Panc1 (cell line): ENCODE data around the gene SDK1.

Source experiments
- POLR2AphosphoS5 ChIP-seq: IDR thresholded peaks from 2 replicates; pipeline ENCODE4 v1.6.1; 2012; ENCODE audit warnings: mild to moderate bottlenecking, low read depth, low read length, moderate library complexity
- REST ChIP-seq, 2 experiments: IDR thresholded peaks; 2 replicates each; pipeline ENCODE4 v1.6.1; 2011 to 2012; ENCODE audit warnings: low read depth in 2 of 2, control low read depth in 1 of 2, low read length in 1 of 2, mild to moderate bottlenecking in 1 of 2, moderate library complexity in 1 of 2; ENCODE audit not compliant: insufficient read depth in 1 of 2
- SIN3A ChIP-seq: IDR thresholded peaks from 2 replicates; pipeline ENCODE4 v1.6.1; 2012; ENCODE audit warnings: low read depth, mild to moderate bottlenecking, low read length, moderate library complexity, borderline replicate concordance; ENCODE audit not compliant: insufficient read depth
- TCF7L2 ChIP-seq: IDR thresholded peaks from 2 replicates; pipeline ENCODE4 v1.6.1; 2011; ENCODE audit warnings: mild to moderate bottlenecking, low read depth, low read length, inconsistent platforms
- TF ChIP-seq, protein P1 (sequence below): fragments of 450-650 bp; IDR thresholded peaks from 2 replicates; pipeline ENCODE4 v1.5.1; 2017; ENCODE audit warnings: mild to moderate bottlenecking

DNA sequence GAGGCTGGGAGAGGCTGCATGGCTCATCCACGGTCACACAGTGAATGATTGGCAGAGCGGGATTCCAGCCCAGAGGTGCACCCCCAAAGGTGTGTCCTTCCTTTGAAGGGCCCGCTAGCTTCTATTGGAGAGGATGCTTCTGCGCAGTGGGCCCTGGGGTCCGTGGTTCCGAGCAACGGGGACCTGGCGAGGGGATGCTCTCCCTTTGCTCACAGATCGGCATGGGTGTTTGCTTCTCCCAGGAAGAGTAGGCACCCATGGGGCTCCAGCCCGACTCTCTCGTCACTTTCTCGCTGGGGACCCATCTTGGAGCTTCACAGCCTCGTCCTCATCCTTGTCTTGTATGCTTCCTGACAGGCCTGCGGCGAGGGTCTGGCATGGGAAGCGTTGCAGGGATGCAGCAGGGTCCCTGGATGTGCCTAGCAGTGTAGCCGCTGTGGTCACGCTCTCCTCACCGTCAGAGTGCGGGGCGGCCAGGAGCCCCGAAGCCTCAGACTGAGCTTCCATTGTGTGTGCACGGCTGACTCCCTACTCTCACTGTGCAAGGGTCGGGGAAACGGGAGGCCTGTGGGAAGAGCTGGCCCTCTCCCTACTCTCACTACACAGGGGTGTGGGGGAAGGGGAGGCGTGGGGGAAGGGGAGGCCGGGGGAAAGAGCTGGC lies 842.6 kb downstream of the SDK1 start:
- TF ChIP-seq, protein P1, sequence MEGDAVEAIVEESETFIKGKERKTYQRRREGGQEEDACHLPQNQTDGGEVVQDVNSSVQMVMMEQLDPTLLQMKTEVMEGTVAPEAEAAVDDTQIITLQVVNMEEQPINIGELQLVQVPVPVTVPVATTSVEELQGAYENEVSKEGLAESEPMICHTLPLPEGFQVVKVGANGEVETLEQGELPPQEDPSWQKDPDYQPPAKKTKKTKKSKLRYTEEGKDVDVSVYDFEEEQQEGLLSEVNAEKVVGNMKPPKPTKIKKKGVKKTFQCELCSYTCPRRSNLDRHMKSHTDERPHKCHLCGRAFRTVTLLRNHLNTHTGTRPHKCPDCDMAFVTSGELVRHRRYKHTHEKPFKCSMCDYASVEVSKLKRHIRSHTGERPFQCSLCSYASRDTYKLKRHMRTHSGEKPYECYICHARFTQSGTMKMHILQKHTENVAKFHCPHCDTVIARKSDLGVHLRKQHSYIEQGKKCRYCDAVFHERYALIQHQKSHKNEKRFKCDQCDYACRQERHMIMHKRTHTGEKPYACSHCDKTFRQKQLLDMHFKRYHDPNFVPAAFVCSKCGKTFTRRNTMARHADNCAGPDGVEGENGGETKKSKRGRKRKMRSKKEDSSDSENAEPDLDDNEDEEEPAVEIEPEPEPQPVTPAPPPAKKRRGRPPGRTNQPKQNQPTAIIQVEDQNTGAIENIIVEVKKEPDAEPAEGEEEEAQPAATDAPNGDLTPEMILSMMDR = no peak
- TF ChIP-seq REST (IDR thresholded peaks at IDR 0.05; ENCODE audit: insufficient read depth in 1 of 2, low read depth in 2 of 2, low read length in 1 of 2) (no peak), POLR2AphosphoS5 (no peak), SIN3A (no peak), TCF7L2 (no peak)
